Panc1 (cell line): ENCODE results near the gene DGLUCY.

Source experiments
- CTCF ChIP-seq: fragments of 450-650 bp; IDR thresholded peaks from 2 replicates; pipeline ENCODE4 v1.5.1; 2017; ENCODE audit warnings: mild to moderate bottlenecking
- POLR2AphosphoS5 ChIP-seq: IDR thresholded peaks from 2 replicates; pipeline ENCODE4 v1.6.1; 2012; ENCODE audit warnings: mild to moderate bottlenecking, low read depth, low read length, moderate library complexity
- TCF7L2 ChIP-seq: IDR thresholded peaks from 2 replicates; pipeline ENCODE4 v1.6.1; 2011; ENCODE audit warnings: mild to moderate bottlenecking, low read depth, low read length, inconsistent platforms

DNA sequence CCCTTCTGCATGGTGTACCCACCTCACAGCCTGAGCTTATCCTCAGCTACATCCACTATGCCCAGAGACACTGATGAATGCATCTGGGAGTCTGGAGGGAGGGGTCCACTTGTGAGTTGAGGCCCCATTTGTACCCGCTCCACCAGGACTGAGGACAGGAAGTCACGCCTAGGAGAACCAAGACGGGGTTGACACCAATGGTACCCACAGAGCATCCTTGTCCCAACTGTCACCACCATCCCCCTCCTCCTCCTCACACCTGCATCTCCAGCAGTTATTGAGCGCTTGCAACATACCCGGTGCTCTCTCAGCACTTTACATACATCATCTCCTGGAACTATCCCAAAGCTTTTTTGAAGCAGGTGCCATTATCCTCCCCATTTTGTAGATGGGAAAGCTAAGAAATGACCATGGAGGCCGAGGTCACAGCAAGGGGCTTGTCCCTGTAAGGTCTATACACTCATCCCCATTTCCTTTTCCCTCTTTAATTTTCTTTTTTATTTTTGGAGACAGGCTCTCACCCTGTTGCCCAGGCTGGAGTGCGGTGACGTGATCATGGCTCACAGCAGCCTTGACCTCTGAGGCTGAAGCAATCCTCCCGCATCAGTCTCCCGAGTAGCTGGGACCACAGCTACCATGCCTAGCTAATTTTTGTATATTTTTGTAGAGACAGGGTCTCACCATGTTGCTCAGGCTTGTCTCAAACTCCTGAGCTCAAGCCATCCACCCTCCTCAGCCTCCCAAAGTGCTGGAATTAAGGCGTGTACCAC, 31.7 kb downstream of the DGLUCY start:
- TF ChIP-seq CTCF, result no peak
- TF ChIP-seq TCF7L2, result no peak
- TF ChIP-seq POLR2AphosphoS5, result no peak
